ENCODE results near the gene TMEM63B.

- no peak for TF ChIP-seq CTCF (IDR thresholded peaks at IDR 0.05)
- TF ChIP-seq POLR2A (IDR thresholded peaks at IDR 0.05), result no peak
These were observed 49.0 kb upstream of the TMEM63B start for GRCh38 chr6:44078219-44078826.

Data from lower leg skin (tissue), 3 donors.